C4-2B (cell line): ENCODE results near the gene HOXB1.

Source experiments
- H3K27ac ChIP-seq: fragments of 450-650 bp; 2 replicates; pipeline ENCODE4 v1.5.1; 2017
- CTCF ChIP-seq: fragments of 450-650 bp; conservative IDR thresholded peaks from 2 replicates; pipeline ENCODE4 v1.5.1; 2017; ENCODE audit warnings: mild to moderate bottlenecking
- ZFX ChIP-seq: fragments of 450-650 bp; IDR thresholded peaks from 2 replicates; pipeline ENCODE4 v1.6.1; 2017

HOXB1 gene

DNA sequence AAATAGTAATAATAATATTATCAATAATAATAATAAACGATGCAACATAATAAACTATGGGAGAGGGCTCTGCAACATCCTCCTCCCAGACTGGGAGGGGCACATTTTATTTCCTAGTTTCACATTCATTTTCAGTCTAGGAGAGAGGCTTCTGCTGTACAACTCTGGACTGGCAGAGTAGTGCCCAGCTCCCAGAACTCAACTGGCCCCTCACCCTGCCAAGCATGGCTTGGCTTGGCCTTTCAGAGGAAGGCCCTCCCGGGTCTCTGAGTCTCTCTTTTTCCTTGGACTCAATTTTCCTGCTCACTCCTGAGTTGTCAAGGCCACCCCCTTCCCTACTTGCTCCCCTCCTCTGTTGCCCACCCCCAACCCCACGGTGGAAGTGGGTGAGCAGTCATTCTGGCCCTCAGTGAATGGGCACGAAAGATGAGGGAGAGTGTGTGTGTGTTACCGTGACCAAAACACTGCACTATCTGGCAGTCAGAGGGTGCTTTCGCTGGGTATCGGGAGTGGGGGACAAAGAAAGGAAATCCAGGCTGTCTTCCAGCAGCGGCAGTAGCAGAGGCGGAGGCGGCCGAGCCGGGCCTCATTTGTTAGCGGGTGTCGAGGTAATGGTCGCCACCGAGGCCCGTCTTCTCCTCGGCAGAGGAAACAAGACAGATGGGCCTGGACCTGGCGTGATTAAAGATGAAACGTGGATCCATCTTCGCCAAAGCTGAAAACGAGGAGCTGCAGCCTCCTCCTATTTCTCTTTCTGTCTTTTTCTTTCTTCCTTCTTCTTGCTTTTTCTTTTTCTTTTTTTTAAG is 45.1 kb upstream of the HOXB1 start:
- TF ChIP-seq CTCF (no peak), ZFX (no peak)
- no peak overlapping the region for H3K27ac ChIP-seq

DNA sequence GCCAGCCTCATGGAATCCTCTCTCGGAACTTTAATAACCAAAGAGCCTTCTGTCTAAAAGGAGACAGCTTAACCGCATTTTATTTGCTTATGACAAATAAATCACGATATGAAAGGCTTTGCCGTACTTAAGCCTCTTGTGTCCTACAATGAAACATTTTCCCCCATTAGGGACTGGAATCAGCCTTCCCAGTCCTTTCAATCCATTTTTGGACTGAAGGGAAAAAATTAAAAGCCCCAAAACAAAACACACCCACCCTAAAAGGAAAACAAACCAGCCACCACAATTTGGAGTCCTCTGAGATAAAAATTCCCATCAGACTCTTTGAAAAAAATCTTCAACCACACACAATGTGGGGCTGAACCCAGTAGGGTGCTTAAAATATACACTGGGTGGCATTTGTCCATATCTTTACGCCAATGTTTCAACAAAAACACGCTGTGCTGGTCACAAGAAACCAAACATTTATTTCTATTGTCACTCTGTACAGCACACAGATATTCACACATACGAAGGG is 44.3 kb upstream of the HOXB1 start:
- no peak overlapping the region for H3K27ac ChIP-seq
- no peak for TF ChIP-seq CTCF

GRCh38 chr17:48574505-48575065 is 43.8 kb upstream of the HOXB1 start:
- TF ChIP-seq CTCF: no peak
- no peak for TF ChIP-seq ZFX
- H3K27ac ChIP-seq: no peak overlapping the region

- TF ChIP-seq ZFX (no peak), CTCF (no peak)
- H3K27ac ChIP-seq: no peak overlapping the region
These were observed 41.1 kb upstream of the HOXB1 start for GRCh38 chr17:48571826-48572417.

GRCh38 chr17:48571024-48571818 is 40.4 kb upstream of the HOXB1 start:
- no peak for TF ChIP-seq CTCF
- TF ChIP-seq ZFX: no peak

DNA sequence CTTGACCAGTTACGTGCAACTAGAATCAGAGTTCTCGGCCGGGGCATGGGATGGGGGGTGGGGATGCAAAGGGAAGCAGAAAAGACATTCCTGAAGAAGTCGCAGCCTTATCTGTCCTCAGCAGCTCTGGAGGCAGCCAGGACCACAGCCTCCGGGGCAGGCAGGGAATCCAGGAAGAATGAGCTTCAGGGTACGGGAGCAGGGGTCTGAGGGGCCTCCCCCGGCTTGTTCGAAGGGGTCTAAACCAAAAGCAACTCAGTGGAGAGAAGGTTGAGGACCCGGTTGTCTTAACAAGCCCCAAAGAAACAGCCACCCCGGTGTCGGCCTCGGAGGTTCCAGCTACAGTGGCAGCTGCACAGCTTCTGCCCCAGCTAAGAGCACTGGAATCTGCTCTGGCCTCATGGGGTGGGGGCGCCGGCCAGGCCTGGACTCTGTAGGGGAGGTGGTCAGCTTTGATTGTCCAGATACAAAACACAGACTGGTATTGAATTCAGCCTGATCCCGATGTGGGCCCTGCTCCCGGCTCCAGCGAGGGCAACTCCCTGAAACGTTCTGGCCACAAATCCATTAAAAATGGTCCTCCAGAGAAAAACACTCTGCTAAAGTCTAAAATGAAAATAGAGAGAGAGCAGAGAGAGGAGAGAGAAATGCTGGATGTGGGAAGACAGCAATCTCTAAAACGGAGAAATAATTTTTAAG is 39.7 kb upstream of the HOXB1 start:
- no peak for TF ChIP-seq CTCF
- TF ChIP-seq ZFX: no peak
- no peak overlapping the region for H3K27ac ChIP-seq

More at GRCh38 chr17:48571024-48571818, 40.4 kb upstream of the HOXB1 start:
- no peak overlapping the region for H3K27ac ChIP-seq
